HFF-Myc (cell line): ENCODE data around the gene RPS6KA5.
"Not testable (repeated sequence)": the region's sequence is repeated elsewhere in the genome, so short reads cannot be mapped to it uniquely, and the experiment has no call there.

Experiments used
- DNase-seq: peaks from one replicate; pipeline ENCODE4 v3.0.0-alpha.2; 2011; ENCODE audit warnings: low read depth; ENCODE audit errors: extremely low read depth
- H3K4me3 ChIP-seq: replicated peaks from 2 replicates; pipeline ENCODE4 v1.5.1; 2011; ENCODE audit warnings: low read depth, mild to moderate bottlenecking, control low read depth, low read length
- TF ChIP-seq, protein P1 (sequence below): IDR thresholded peaks from 2 replicates; pipeline ENCODE4 v1.5.1; 2012; ENCODE audit warnings: mild to moderate bottlenecking, low read depth, low read length, control low read depth; ENCODE audit errors: missing control alignments

Gene RPS6KA5

GRCh38 chr14:91032248-91032647, 28.2 kb downstream of the RPS6KA5 start:
- TF ChIP-seq, protein P1, sequence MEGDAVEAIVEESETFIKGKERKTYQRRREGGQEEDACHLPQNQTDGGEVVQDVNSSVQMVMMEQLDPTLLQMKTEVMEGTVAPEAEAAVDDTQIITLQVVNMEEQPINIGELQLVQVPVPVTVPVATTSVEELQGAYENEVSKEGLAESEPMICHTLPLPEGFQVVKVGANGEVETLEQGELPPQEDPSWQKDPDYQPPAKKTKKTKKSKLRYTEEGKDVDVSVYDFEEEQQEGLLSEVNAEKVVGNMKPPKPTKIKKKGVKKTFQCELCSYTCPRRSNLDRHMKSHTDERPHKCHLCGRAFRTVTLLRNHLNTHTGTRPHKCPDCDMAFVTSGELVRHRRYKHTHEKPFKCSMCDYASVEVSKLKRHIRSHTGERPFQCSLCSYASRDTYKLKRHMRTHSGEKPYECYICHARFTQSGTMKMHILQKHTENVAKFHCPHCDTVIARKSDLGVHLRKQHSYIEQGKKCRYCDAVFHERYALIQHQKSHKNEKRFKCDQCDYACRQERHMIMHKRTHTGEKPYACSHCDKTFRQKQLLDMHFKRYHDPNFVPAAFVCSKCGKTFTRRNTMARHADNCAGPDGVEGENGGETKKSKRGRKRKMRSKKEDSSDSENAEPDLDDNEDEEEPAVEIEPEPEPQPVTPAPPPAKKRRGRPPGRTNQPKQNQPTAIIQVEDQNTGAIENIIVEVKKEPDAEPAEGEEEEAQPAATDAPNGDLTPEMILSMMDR = no peak
- no peak overlapping the region for H3K4me3 ChIP-seq
- no peak for DNase-seq

DNA sequence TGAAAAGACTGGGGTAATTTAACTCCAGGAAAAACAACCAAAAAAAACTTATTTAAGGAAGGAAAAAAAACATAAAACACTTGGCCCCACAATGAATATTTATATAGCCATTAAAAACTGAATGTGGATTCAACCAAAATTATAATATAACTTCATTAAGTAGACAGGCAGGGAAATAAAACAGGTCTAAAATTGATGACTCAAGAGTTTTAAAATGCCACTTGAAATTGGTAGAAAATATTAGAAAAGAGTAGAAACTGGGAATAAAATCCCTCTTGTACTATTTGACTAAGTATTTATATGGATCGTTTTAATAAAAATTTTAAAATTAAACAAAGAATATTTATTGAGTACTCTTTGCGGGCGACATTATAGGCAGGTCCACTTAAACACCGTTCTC, 28.8 kb downstream of the RPS6KA5 start:
- DNase-seq = no peak
- no peak overlapping the region for H3K4me3 ChIP-seq
- TF ChIP-seq, protein P1 = no peak

DNA sequence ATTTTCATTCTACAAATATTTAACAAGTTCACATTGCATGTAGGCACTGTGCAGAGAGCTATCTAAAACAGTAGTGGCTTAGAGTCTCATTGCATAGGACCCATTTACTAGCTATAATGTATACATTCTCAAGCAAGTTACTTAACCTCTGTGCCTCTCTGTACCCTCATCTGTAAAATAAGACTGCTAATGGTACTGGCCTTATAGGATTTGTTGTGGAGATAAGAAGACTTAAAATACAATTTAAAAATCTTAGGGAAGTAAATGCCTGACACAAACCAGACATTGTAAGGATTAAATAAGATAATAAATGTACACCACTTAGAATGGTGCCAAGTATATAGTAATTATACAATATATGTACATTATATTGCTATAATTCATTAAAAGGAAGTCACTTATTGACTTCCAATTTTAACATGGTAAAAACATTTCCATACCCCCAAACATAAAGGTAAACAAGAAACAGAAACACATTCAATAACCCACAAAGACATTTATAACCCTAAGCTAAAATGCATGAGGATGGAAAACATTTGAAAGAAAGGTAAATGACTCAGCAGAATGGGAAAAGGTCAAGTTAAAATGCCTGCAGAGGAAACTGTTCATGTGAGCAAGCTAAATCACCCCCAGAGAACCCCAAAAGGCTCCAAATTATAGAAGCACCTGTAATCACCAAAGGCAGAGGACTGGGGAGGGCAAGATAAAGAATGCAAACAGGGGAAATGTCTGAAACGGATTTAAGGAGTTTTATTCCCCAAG, 30.8 kb downstream of the RPS6KA5 start:
- TF ChIP-seq, protein P1 = no peak
- DNase-seq = no peak
- H3K4me3 ChIP-seq = no peak overlapping the region

GRCh38 chr14:91027561-91027960, 32.9 kb downstream of the RPS6KA5 start:
- no peak overlapping the region for H3K4me3 ChIP-seq
- TF ChIP-seq, protein P1 = no peak
- no peak for DNase-seq

DNA sequence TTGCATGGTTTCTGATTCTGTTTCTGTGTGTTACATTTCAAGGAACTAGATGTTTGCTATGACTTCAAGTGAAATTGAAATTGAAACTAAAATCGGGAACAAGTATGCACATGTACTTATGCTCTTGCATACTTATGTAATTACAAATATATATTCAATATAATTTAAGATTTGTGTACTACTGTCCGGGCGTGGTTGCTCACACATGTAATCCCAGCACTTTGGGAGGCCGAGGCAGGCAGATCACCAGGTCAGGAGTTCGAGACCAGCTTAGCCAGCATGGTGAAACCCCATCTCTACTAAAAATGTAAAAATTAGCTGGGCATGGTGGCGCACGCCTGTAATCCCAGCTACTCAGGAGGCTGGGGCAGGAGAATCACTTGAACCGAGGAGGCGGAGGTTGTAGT, 37.8 kb downstream of the RPS6KA5 start:
- not testable (repeated sequence) for H3K4me3 ChIP-seq, DNase-seq

GRCh38 chr14:91021991-91022621, 38.3 kb downstream of the RPS6KA5 start:
- H3K4me3 ChIP-seq = no peak overlapping the region
- DNase-seq = no peak
- TF ChIP-seq, protein P1 = no peak

GRCh38 chr14:91021115-91021514, 39.3 kb downstream of the RPS6KA5 start:
- H3K4me3 ChIP-seq = no peak overlapping the region
- TF ChIP-seq, protein P1 = no peak
- no peak for DNase-seq
